ENCODE results near the gene POLR2E.

Gene POLR2E

GRCh38 chr19:1085053-1085658 lies 10.0 kb downstream of the POLR2E start:
- TF ChIP-seq, protein P1, sequence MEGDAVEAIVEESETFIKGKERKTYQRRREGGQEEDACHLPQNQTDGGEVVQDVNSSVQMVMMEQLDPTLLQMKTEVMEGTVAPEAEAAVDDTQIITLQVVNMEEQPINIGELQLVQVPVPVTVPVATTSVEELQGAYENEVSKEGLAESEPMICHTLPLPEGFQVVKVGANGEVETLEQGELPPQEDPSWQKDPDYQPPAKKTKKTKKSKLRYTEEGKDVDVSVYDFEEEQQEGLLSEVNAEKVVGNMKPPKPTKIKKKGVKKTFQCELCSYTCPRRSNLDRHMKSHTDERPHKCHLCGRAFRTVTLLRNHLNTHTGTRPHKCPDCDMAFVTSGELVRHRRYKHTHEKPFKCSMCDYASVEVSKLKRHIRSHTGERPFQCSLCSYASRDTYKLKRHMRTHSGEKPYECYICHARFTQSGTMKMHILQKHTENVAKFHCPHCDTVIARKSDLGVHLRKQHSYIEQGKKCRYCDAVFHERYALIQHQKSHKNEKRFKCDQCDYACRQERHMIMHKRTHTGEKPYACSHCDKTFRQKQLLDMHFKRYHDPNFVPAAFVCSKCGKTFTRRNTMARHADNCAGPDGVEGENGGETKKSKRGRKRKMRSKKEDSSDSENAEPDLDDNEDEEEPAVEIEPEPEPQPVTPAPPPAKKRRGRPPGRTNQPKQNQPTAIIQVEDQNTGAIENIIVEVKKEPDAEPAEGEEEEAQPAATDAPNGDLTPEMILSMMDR (IDR thresholded peaks at IDR 0.05; ENCODE audit: insufficient read depth, missing control alignments), result no peak
- FAIRE-seq, result no peak
- no peak for DNase-seq (ENCODE audit: insufficient read length, low spot score)

GRCh38 chr19:1084024-1084868 lies 10.9 kb downstream of the POLR2E start:
- no peak for DNase-seq (ENCODE audit: insufficient read length, low spot score)
- no peak for FAIRE-seq
- TF ChIP-seq, protein P1 (IDR thresholded peaks at IDR 0.05; ENCODE audit: insufficient read depth, missing control alignments), result no peak

DNA sequence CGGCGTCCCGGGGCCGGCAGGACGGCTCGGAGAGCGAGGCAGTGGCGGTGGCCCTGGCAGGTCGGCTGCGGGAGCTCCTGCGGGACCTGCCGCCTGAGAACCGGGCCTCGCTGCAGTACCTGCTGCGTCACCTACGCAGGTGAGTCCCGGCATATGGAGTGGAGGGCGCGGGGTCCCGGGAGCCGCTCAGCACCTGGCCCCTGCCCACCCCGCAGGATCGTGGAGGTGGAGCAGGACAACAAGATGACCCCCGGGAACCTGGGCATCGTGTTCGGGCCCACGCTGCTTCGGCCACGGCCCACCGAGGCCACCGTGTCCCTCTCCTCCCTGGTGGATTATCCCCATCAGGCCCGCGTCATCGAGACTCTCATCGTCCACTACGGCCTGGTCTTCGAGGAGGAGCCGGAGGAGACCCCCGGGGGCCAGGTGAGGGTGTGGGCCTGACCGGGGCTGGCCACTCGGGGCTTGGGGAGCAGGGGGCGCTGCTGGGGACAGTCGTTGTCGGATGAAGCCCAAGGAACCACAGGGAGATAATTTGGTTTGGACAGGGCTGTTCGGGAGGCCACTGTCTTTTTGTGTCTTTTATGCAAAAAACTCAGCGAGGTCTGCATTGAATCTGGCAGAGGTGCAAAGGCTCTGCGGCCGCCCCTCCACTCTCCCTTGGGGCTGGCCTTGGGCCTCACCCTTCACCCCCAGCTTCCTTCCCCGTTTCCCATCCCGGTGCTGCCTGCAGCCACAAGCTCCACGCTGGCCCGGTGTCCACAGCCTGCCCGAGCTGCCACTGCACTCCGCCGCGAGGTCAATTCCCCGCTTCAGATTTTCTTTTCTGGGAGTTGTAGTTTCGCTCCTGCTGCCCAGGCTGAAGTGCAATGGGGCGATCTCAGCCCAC lies 12.0 kb downstream of the POLR2E start:
- FAIRE-seq (no peak), DNase-seq (ENCODE audit: insufficient read length, low spot score) (no peak)
- TF ChIP-seq, protein P1 (IDR thresholded peaks at IDR 0.05; ENCODE audit: insufficient read depth, missing control alignments), result no peak

DNA sequence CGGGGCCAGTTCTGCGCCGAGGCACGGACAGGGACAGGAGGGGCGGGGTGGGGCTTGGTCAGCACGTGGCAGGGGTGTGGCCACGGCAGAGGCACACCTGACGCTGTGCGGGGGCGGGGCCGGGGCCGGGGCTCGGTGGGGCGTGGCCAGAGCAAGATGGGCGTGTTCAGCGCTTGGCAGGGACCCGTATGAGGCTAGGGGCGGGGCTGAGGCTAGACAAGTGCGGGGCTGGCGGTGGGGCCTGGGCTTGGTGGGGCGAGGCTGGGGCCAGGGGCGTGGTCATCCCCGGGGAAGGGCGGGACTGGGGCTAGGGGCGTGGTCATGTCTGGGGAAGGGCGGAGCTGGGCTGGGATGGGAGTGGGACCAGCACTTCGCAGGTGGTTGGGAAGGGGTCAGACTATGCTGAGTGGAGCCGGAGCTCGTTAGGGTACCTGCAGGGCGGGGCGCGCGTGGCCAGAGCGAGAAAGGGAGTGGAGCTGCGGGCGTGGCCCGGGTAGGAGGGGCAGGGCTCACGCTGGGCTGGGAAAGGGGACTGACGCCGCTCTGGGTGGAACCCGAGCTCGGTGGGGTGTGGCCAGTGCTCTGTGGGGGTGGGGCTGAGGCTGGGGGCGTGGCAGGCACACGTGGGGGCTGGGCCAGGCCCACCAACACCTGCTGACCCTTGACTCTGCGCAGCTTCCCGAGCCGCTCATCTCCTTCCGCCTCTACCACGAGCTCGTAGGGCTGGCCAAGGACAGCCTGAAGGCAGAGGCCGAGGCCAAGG lies 12.8 kb downstream of the POLR2E start:
- DNase-seq (ENCODE audit: insufficient read length, low spot score) (no peak), FAIRE-seq (no peak)
- TF ChIP-seq, protein P1 (IDR thresholded peaks at IDR 0.05; ENCODE audit: insufficient read depth, missing control alignments), result no peak

DNA sequence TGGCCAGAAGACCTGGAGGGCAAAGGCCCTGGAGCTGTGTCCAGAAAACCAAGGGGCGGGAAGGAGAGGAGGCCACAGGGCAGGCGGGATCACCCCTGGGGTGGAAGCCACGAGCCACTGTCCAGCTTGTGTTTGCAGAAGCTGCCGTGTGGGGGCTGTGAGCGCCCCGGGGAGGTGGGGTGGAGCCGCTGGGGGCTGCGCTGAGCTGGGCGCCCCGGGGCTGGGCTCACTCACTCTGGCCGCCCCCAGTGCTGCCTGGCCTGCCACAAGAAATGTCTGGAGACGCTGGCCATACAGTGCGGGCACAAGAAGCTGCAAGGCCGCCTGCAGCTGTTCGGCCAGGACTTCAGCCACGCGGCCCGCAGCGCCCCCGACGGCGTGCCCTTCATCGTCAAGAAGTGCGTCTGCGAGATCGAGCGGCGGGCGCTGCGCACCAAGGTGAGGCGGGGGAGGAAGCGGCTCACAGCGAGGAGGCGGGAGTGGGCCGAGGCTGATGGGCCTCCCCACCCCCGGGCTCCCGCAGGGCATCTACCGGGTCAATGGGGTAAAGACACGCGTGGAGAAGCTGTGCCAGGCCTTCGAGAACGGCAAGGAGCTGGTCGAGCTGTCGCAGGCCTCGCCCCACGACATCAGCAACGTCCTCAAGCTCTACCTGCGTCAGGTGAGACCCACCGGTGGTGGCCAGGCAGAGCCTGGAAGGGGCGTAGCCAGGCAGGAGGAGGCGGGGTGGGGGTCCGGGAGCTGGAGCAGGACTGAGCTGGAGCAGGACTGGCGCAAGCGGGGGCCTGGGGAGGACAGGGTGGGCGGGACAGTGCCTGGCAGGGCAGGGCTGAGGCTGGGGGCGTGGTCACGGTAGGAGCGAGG lies 13.6 kb downstream of the POLR2E start:
- TF ChIP-seq, protein P1 (IDR thresholded peaks at IDR 0.05; ENCODE audit: insufficient read depth, missing control alignments), result peak; percentile 16
- no peak for FAIRE-seq
- DNase-seq (ENCODE audit: insufficient read length, low spot score), result no peak
